Measurements from ENCODE around the gene EFHC1. TPM values are rescaled to one million over a fixed set of nuclear protein-coding genes. Genes with fewer than 3 reads are reported as not detected.

EFHC1 gene
- polyA plus RNA-seq, 1 experiment: 59.8 TPM

- no peak overlapping the region for H3K4me3 ChIP-seq (ENCODE audit: low read depth, low read length)
- POLR2A ChIA-PET: interaction anchor here (0.7 to 1.1 kb wide), 3 partner anchors 51 to 225 kb away, joined by 4 to 6 read pairs (median 5); no protein-coding TSS in a partner anchor
- CTCF ChIA-PET: interaction anchor here (0.7 to 9.4 kb wide), 12 partner anchors 10 to 247 kb away, joined by 3 to 119 read pairs (median 4); no protein-coding TSS in a partner anchor
- H3K9me3 ChIP-seq (ENCODE audit: control insufficient read depth, insufficient read depth, low read length): no peaks in the 10 kb centered on the region
- no peaks in the 10 kb centered on the region for H3K27me3 ChIP-seq (ENCODE audit: control insufficient read depth, insufficient read depth, low read length)
- TF ChIP-seq, protein P1, sequence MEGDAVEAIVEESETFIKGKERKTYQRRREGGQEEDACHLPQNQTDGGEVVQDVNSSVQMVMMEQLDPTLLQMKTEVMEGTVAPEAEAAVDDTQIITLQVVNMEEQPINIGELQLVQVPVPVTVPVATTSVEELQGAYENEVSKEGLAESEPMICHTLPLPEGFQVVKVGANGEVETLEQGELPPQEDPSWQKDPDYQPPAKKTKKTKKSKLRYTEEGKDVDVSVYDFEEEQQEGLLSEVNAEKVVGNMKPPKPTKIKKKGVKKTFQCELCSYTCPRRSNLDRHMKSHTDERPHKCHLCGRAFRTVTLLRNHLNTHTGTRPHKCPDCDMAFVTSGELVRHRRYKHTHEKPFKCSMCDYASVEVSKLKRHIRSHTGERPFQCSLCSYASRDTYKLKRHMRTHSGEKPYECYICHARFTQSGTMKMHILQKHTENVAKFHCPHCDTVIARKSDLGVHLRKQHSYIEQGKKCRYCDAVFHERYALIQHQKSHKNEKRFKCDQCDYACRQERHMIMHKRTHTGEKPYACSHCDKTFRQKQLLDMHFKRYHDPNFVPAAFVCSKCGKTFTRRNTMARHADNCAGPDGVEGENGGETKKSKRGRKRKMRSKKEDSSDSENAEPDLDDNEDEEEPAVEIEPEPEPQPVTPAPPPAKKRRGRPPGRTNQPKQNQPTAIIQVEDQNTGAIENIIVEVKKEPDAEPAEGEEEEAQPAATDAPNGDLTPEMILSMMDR (IDR thresholded peaks at IDR 0.05; ENCODE audit: low read depth, low read length): no peak
- H3K27ac ChIP-seq (ENCODE audit: low read depth, low read length): peak overlapping the region; percentile 69
- no peak for DNase-seq (ENCODE audit: low read depth, low spot score)
These were observed 2.4 kb upstream of the EFHC1 start for GRCh38 chr6:52417675-52418111.

- Histone ChIP-seq H3K27ac (ENCODE audit: low read depth, low read length) (no peak overlapping the region), H3K9me3 (ENCODE audit: control insufficient read depth, insufficient read depth, low read length) (no peaks in the 10 kb centered on the region), H3K4me3 (ENCODE audit: low read depth, low read length) (no peak overlapping the region), H3K27me3 (ENCODE audit: control insufficient read depth, insufficient read depth, low read length) (no peaks in the 10 kb centered on the region)
- POLR2A ChIA-PET: interaction anchor here (0.6 to 0.7 kb wide), 3 partner anchors 50 to 170 kb away, joined by 3 to 5 read pairs (median 3); no protein-coding TSS in a partner anchor
- no peak for DNase-seq (ENCODE audit: low read depth, low spot score)
- CTCF ChIA-PET: interaction anchor here (0.6 to 9.4 kb wide), 9 partner anchors 11 to 244 kb away, joined by 3 to 119 read pairs (median 11); partner anchors contain the start of gene TRAM2
- TF ChIP-seq, protein P1 (IDR thresholded peaks at IDR 0.05; ENCODE audit: low read depth, low read length): no peak
These were observed 1.5 kb upstream of the EFHC1 start for GRCh38 chr6:52418606-52419005.

GRCh38 chr6:52420668-52421358, 671 bp downstream of the EFHC1 start:
- ChIA-PET CTCF (interaction anchor here (0.6 to 9.4 kb wide), 6 partner anchors 21 to 1012 kb away, joined by 3 to 119 read pairs (median 15); no protein-coding TSS in a partner anchor), POLR2A (interaction anchor here (1.2 to 1.4 kb wide), 2 partner anchors 62 to 78 kb away, joined by 3 to 7 read pairs; no protein-coding TSS in a partner anchor)
- no peak for DNase-seq (ENCODE audit: low read depth, low spot score)
- TF ChIP-seq, protein P1 (IDR thresholded peaks at IDR 0.05; ENCODE audit: low read depth, low read length): no peak
- Histone ChIP-seq H3K4me3 (ENCODE audit: low read depth, low read length) (peak overlapping the region; percentile 78), H3K9me3 (ENCODE audit: control insufficient read depth, insufficient read depth, low read length) (no peaks in the 10 kb centered on the region), H3K27ac (ENCODE audit: low read depth, low read length) (peak overlapping the region; percentile 69), H3K27me3 (ENCODE audit: control insufficient read depth, insufficient read depth, low read length) (no peaks in the 10 kb centered on the region)

DNA sequence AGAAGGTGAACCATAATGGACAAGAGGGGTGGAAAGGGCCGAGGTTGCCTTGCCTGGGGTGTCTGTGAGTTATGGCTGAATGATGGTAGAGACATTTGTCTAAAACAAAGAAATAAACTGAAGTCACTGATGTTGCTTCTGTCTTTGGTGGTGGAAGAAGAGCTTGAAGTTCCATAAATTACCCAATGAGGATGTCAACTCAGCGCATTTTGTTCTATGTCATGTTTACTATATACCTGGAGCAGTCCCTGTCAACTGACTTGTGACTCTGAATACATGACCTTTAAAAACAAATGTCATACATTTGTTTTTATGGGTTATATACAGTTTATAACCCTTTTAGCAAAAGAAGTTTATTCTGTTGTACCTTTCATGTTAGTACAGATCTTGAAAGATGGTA, 2.0 kb downstream of the EFHC1 start:
- CTCF ChIA-PET: interaction anchor here (0.6 to 9.4 kb wide), 5 partner anchors 154 to 241 kb away, joined by 3 to 89 read pairs (median 4); no protein-coding TSS in a partner anchor
- DNase-seq (ENCODE audit: low read depth, low spot score): no peak
- Histone ChIP-seq H3K27ac (ENCODE audit: low read depth, low read length) (no peak overlapping the region), H3K9me3 (ENCODE audit: control insufficient read depth, insufficient read depth, low read length) (no peaks in the 10 kb centered on the region), H3K4me3 (ENCODE audit: low read depth, low read length) (no peak overlapping the region), H3K27me3 (ENCODE audit: control insufficient read depth, insufficient read depth, low read length) (no peaks in the 10 kb centered on the region)
- TF ChIP-seq, protein P1 (IDR thresholded peaks at IDR 0.05; ENCODE audit: low read depth, low read length): no peak
- POLR2A ChIA-PET: no interaction called here

DNA sequence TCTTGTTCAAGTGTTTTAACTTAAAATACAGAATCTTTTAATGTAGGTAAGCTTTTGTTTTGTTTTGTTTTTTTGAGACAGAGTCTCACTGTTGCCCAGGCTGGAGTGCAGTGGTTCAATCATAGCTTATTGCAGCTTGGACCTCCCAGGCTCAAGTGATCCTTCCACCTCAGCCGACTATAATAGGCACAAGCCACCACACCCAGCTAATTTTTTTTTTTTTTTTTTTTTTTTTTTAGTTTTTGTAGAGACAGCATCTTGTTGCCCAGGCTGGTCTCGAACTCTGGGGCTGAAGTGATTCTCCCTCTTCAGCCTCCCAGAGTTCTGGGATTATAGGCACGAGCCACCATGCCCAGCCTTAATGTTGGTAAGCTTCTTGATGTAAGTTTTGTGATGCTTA, 3.3 kb downstream of the EFHC1 start:
- TF ChIP-seq, protein P1 (IDR thresholded peaks at IDR 0.05; ENCODE audit: low read depth, low read length): no peak
- ChIA-PET CTCF (interaction anchor here (0.6 to 2.1 kb wide), 9 partner anchors 16 to 250 kb away, joined by 3 to 10 read pairs (median 4); no protein-coding TSS in a partner anchor), POLR2A (interaction anchor here (0.8 to 1.6 kb wide), 7 partner anchors 67 to 153 kb away, joined by 3 to 10 read pairs (median 4); partner anchors contain the start of gene TRAM2)
- Histone ChIP-seq H3K4me3 (ENCODE audit: low read depth, low read length) (no peak overlapping the region), H3K27me3 (ENCODE audit: control insufficient read depth, insufficient read depth, low read length) (no peaks in the 10 kb centered on the region), H3K9me3 (ENCODE audit: control insufficient read depth, insufficient read depth, low read length) (no peaks in the 10 kb centered on the region), H3K27ac (ENCODE audit: low read depth, low read length) (peak overlapping the region; percentile 88)
- no peak for DNase-seq (ENCODE audit: low read depth, low spot score)

Measured in AG04450 (cell line).